Measurements from ENCODE around the gene INPP5A.

The INPP5A gene

GRCh38 chr10:132554053-132554990 is 16.7 kb downstream of the INPP5A start:
- 0 out of 2 replicates have a peak, but pooled peaks cover 4% of the 10 kb centered on the region for H3K79me2 ChIP-seq (ENCODE audit: low read length)
- DNase-seq = no peak
- no peaks in the 10 kb centered on the region for H3K36me3 ChIP-seq (replicated peaks; ENCODE audit: insufficient read depth, low read length)
- no peaks in the 10 kb centered on the region for H3K27me3 ChIP-seq (replicated peaks; ENCODE audit: insufficient read depth, low read length)
- TF ChIP-seq EZH2phosphoT487 (IDR thresholded peaks at IDR 0.05; ENCODE audit: low read length) (no peak), CTCF (IDR thresholded peaks at IDR 0.05; ENCODE audit: low read length) (no peak), EZH2 (optimal IDR thresholded peaks at IDR 0.05; ENCODE audit: low read depth, low read length) (no peak)
- no peaks in the 10 kb centered on the region for H3K9me2 ChIP-seq (replicated peaks; ENCODE audit: insufficient read depth, low read length)
- H3K4me1 ChIP-seq (ENCODE audit: low read length) = no peaks in the 10 kb centered on the region
- H4K20me1 ChIP-seq (ENCODE audit: insufficient read depth, low read length) = no peaks in the 10 kb centered on the region
- no peak overlapping the region for H3K9ac ChIP-seq (ENCODE audit: low read length)
- H3K4me2 ChIP-seq (ENCODE audit: low read depth, low read length) = no peak overlapping the region
- H3F3A ChIP-seq (ENCODE audit: insufficient read depth, low read length) = no peaks in the 10 kb centered on the region
- H3K27ac ChIP-seq (ENCODE audit: low read length) = no peak overlapping the region
- H3K9me3 ChIP-seq (replicated peaks; ENCODE audit: insufficient read depth, low read length) = no peaks in the 10 kb centered on the region
- H2AFZ ChIP-seq (ENCODE audit: low read length) = no peak overlapping the region
- no peak overlapping the region for H3K4me3 ChIP-seq (ENCODE audit: low read length)

DNA sequence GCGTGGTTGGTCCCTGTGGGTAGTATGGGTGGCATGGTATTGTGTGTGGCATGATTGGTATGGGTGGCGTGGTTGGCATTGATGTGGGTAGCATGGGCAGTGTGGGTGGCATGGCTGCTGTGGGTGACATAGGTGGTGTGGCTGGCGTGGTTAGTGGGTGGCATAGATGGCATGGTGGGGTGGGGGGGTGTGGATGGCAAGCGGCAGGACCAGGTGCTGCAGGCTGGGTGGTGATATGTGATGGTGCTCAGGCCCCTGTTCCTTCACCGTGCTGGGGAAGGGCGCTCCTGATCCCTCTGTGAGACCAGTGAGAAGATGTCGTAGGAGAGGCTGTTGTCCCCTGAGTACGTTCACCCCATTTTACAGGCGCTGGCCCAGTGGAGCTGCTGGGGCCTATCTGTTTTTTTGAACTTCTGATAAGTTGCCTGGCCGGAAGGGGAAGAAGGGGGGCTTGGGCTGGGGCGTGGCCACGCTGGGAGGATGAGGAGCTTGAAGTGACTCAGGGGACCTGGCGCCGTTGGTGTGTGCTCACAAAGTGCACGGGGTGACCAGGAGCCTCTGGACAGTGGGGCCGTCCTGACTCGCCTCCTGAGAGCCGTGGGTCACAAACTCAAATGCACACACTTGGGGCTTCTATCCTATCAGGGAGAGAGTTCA is 17.5 kb downstream of the INPP5A start:
- Histone ChIP-seq H3K9ac (ENCODE audit: low read length) (no peak overlapping the region), H3K27ac (ENCODE audit: low read length) (no peak overlapping the region)
- no peak for DNase-seq

More for the DNA sequence above, 17.5 kb downstream of the INPP5A start:
- no peak overlapping the region for H2AFZ ChIP-seq (ENCODE audit: low read length)
- TF ChIP-seq CTCF (IDR thresholded peaks at IDR 0.05; ENCODE audit: low read length) (no peak), EZH2phosphoT487 (IDR thresholded peaks at IDR 0.05; ENCODE audit: low read length) (no peak), EZH2 (optimal IDR thresholded peaks at IDR 0.05; ENCODE audit: low read depth, low read length) (no peak)
- H3F3A ChIP-seq (ENCODE audit: insufficient read depth, low read length) = no peaks in the 10 kb centered on the region
- no peaks in the 10 kb centered on the region for H3K9me2 ChIP-seq (replicated peaks; ENCODE audit: insufficient read depth, low read length)
- 0 out of 2 replicates have a peak, but pooled peaks cover 4% of the 10 kb centered on the region for H3K79me2 ChIP-seq (ENCODE audit: low read length)
- H4K20me1 ChIP-seq (ENCODE audit: insufficient read depth, low read length) = no peaks in the 10 kb centered on the region
- no peak overlapping the region for H3K4me2 ChIP-seq (ENCODE audit: low read depth, low read length)
- H3K4me1 ChIP-seq (ENCODE audit: low read length) = no peaks in the 10 kb centered on the region
- H3K9me3 ChIP-seq (replicated peaks; ENCODE audit: insufficient read depth, low read length) = no peaks in the 10 kb centered on the region
- no peak overlapping the region for H3K4me3 ChIP-seq (ENCODE audit: low read length)
- no peaks in the 10 kb centered on the region for H3K27me3 ChIP-seq (replicated peaks; ENCODE audit: insufficient read depth, low read length)
- no peaks in the 10 kb centered on the region for H3K36me3 ChIP-seq (replicated peaks; ENCODE audit: insufficient read depth, low read length)
